Stimulated activated CD4-positive, alpha-beta T cell treated with anti-CD3 and anti-CD28 coated beads, Interleukin-4, amount 100 ng/mL, for 24 hours (primary cell): ENCODE data around the gene PIK3R3.
A peak's percentile ranks its signal among the peaks of the same experiment; 100 is the strongest.

Source experiments
- DNase-seq: peaks from one replicate; pipeline ENCODE4 v3.0.0-alpha.2; 2020

The PIK3R3 gene

GRCh38 chr1:46132529-46133180 lies at the start of gene PIK3R3:
Gene PIK3R3, minus strand, starts transcription at chr1:46132629. Its CDS starts 677 bp downstream, at chr1:46131952.
- DNase-seq = peak; percentile 93

- no peak for DNase-seq
Observed at GRCh38 chr1:46181343-46182260, 49.2 kb upstream of the PIK3R3 start.

- DNase-seq = no peak
Observed at GRCh38 chr1:46180082-46180616, 47.7 kb upstream of the PIK3R3 start.

GRCh38 chr1:46179138-46180081 lies 47.0 kb upstream of the PIK3R3 start:
- peak; percentile 73 for DNase-seq

- DNase-seq = no peak
Observed at GRCh38 chr1:46176211-46176865, 43.9 kb upstream of the PIK3R3 start, which contains the start of gene P3R3URF. Gene P3R3URF, minus strand, starts transcription at chr1:46176488. Its CDS starts 17 bp downstream, at chr1:46176471.

GRCh38 chr1:46175243-46175642 lies 42.8 kb upstream of the PIK3R3 start:
- DNase-seq = no peak

- DNase-seq = no peak
Observed at GRCh38 chr1:46174448-46175231, 42.2 kb upstream of the PIK3R3 start, which contains the start of gene TSPAN1. Gene TSPAN1, plus strand, starts transcription at chr1:46175087. Its CDS starts 6,021 bp downstream, at chr1:46181108.

- DNase-seq = no peak
Observed at GRCh38 chr1:46173361-46173856, 41.0 kb upstream of the PIK3R3 start.

GRCh38 chr1:46172321-46172720 lies 39.9 kb upstream of the PIK3R3 start:
- DNase-seq = no peak

- no peak for DNase-seq
Observed at GRCh38 chr1:46171871-46172270, 39.4 kb upstream of the PIK3R3 start.

- DNase-seq = no peak
Observed at GRCh38 chr1:46171351-46171750, 38.9 kb upstream of the PIK3R3 start.

GRCh38 chr1:46169811-46170454 lies 37.5 kb upstream of the PIK3R3 start:
- DNase-seq = no peak

- no peak for DNase-seq
Observed at GRCh38 chr1:46168477-46168876, 36.0 kb upstream of the PIK3R3 start.

GRCh38 chr1:46166521-46167462 lies 34.4 kb upstream of the PIK3R3 start:
- peak; percentile 37 for DNase-seq

GRCh38 chr1:46160212-46160611 lies 27.8 kb upstream of the PIK3R3 start:
- DNase-seq = no peak

- DNase-seq = no peak
Observed at GRCh38 chr1:46159516-46159915, 27.1 kb upstream of the PIK3R3 start.

- no peak for DNase-seq
Observed at GRCh38 chr1:46158312-46159281, 26.2 kb upstream of the PIK3R3 start.

- DNase-seq = no peak
Observed at GRCh38 chr1:46157916-46158311, 25.5 kb upstream of the PIK3R3 start.
